Heart left ventricle (tissue), 13 donors: ENCODE measurements around the gene MAML3.

Experiments used
- POLR2A ChIP-seq, 2 donors: fragments of 450-650 bp; IDR thresholded peaks; one replicate each; pipeline ENCODE4 v1.6.1; 2017; ENCODE audit warnings: antibody characterized with exemption in 2 of 2, mild to moderate bottlenecking in 2 of 2, moderate library complexity in 2 of 2
- TF ChIP-seq, protein P1 (sequence below), 12 donors: fragments of 200-600 bp; sonication (generic) in 4 of 12; IDR thresholded peaks; one replicate each; pipeline versions ENCODE4 v1.5.0 to v1.8.0; 2018 to 2022; ENCODE audit warnings: antibody characterized with exemption in 12 of 12, mild to moderate bottlenecking in 5 of 12
- donor health status: ischemic (EF 13 %, LVEDD 7.1; RV severe dilation, severe dysfunction).
- donor health status: DM: no; HTN: yes; CAD: no.
- donor health status: DM: no; HTN: no; CAD: no.
- donor health status: ischemic (EF 25% LVEDD 6.9; RV normal size, moderate dysfunction).
- donor health status: ischemic (EF 25% LVEDD 5.7; RV mildly dilated, moderate dysfunction).
- donor health status: ischemic (EF 35%, LVEDD 5.7; RV mildly dilated, moderate dysfunction).
- donor health status: nonischemic (EF 11% LVEDD 7.7; RV severe dilation, severe dysfunction).
- donor health status: DM: yes; HTN: yes; CAD: no.
- donor health status: PGD.
- donor health status: ischemic (EF 29% LVEDD 5.4; RV normal size, mild dysfunction).
- donor health status: nonischemic (EF 23%, LVEDD 6.1; RV moderate dilation, normal function).

DNA sequence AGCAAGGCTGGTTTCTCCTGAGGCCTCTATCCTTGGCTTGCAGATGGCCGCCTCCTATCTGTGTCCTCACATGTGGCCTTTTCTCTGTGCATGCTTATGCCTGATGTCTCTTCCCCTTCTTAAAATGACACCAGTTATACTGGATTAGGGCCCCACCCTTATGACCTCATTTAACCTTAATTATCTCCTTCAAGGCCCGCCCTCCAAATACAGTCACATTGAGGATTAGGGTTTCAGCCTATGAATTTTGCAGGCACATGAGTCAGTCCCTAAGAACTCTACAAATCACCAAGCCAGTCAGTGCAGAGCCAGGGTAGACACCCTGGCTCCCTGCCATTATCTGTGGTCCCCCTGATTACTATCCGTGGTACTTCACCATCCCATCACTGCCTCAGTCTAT lies 51.6 kb downstream of the MAML3 start:
- TF ChIP-seq, protein P1, sequence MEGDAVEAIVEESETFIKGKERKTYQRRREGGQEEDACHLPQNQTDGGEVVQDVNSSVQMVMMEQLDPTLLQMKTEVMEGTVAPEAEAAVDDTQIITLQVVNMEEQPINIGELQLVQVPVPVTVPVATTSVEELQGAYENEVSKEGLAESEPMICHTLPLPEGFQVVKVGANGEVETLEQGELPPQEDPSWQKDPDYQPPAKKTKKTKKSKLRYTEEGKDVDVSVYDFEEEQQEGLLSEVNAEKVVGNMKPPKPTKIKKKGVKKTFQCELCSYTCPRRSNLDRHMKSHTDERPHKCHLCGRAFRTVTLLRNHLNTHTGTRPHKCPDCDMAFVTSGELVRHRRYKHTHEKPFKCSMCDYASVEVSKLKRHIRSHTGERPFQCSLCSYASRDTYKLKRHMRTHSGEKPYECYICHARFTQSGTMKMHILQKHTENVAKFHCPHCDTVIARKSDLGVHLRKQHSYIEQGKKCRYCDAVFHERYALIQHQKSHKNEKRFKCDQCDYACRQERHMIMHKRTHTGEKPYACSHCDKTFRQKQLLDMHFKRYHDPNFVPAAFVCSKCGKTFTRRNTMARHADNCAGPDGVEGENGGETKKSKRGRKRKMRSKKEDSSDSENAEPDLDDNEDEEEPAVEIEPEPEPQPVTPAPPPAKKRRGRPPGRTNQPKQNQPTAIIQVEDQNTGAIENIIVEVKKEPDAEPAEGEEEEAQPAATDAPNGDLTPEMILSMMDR (IDR thresholded peaks at IDR 0.05) = no peak
- no peak for TF ChIP-seq POLR2A (IDR thresholded peaks at IDR 0.05)
